Sigmoid colon (tissue), 4 donors: ENCODE measurements around the gene PRIMA1.

Experiments used
- EP300 ChIP-seq, 4 donors: sonication (generic); formaldehyde crosslinking; IDR thresholded peaks; one replicate each; pipeline ENCODE4 v1.6.1; 2017; ENCODE audit warnings: antibody characterized with exemption in 4 of 4
- TF ChIP-seq, protein P1 (sequence below), 4 experiments: fragments of 450-650 bp in 3 of 4; fragments of 200-600 bp in 1 of 4; IDR thresholded peaks; one replicate each; pipeline ENCODE4 v1.5.1; 2016 to 2019; ENCODE audit warnings: antibody characterized with exemption in 4 of 4, mild to moderate bottlenecking in 3 of 4, moderate library complexity in 2 of 4

DNA sequence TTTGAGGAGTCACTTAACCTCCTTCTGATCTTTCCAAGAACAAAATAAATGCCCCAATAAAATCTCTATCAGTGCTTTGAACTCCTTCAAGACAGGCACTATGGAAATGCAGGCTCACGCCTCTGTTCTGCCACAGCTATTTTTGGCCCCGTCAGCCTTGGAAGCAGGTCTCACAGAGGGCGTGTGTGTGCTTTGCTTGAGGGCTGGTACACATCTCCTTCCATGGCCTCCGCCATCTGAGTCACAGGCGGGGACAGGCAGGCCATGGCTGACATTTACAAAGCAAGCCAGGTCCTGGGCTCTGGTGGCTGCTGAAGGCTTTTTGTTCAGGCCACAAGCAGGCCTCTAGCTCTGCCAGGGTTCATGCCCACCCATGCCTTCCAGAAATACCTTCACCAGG, 16.0 kb downstream of the PRIMA1 start:
- TF ChIP-seq EP300 (IDR thresholded peaks at IDR 0.05): peak in 1 of 4 donors; percentile 31
- TF ChIP-seq, protein P1, sequence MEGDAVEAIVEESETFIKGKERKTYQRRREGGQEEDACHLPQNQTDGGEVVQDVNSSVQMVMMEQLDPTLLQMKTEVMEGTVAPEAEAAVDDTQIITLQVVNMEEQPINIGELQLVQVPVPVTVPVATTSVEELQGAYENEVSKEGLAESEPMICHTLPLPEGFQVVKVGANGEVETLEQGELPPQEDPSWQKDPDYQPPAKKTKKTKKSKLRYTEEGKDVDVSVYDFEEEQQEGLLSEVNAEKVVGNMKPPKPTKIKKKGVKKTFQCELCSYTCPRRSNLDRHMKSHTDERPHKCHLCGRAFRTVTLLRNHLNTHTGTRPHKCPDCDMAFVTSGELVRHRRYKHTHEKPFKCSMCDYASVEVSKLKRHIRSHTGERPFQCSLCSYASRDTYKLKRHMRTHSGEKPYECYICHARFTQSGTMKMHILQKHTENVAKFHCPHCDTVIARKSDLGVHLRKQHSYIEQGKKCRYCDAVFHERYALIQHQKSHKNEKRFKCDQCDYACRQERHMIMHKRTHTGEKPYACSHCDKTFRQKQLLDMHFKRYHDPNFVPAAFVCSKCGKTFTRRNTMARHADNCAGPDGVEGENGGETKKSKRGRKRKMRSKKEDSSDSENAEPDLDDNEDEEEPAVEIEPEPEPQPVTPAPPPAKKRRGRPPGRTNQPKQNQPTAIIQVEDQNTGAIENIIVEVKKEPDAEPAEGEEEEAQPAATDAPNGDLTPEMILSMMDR (IDR thresholded peaks at IDR 0.05): no peak
